Progenitor cell of endocrine pancreas (in vitro differentiated cells): ENCODE data around the gene ZNF784. TPM values are rescaled to one million over a fixed set of nuclear protein-coding genes. Genes with fewer than 3 reads are reported as not detected.
A peak's percentile ranks its signal among the peaks of the same experiment; 100 is the strongest.
"Not testable (repeated sequence)": the region's sequence is repeated elsewhere in the genome, so short reads cannot be mapped to it uniquely, and the experiment has no call there.

ENCODE experiments used
- DNase-seq: peaks from one replicate; pipeline ENCODE4 v3.0.0; 2021; ENCODE audit warnings: low spot score; ENCODE audit not compliant: unreplicated experiment
- H3K27ac Mint-ChIP-seq: 2 replicates; pipeline ENCODE4 v1.8.0; 2021; ENCODE audit warnings: mild to moderate bottlenecking, moderate library complexity, mixed read lengths
- H3K27me3 Mint-ChIP-seq: 2 replicates; pipeline ENCODE4 v1.8.0; 2021; ENCODE audit warnings: mixed read lengths
- H3K36me3 Mint-ChIP-seq: 2 replicates; pipeline ENCODE4 v1.8.0; 2022; ENCODE audit warnings: mixed read lengths; ENCODE audit not compliant: insufficient read depth
- H3K4me1 Mint-ChIP-seq: 2 replicates; pipeline ENCODE4 v1.8.0; 2021; ENCODE audit warnings: low read depth, mixed read lengths
- H3K4me3 Mint-ChIP-seq: 2 replicates; pipeline ENCODE4 v1.8.0; 2021; ENCODE audit warnings: low read depth, mild to moderate bottlenecking, moderate library complexity, mixed read lengths
- H3K9me3 Mint-ChIP-seq: 2 replicates; pipeline ENCODE4 v1.8.0; 2021; ENCODE audit warnings: low read depth, mixed read lengths
- total RNA-seq: library from RNA; stranded (reverse); gene quantifications from 2 replicates; pipeline ENCODE4 v1.2.1, GENCODE V29; 2021
- TF ChIP-seq, protein P1 (sequence below): fragments of 200-600 bp; sonication (generic); IDR thresholded peaks from one replicate; pipeline ENCODE4 v1.5.0; 2021; ENCODE audit warnings: antibody characterized with exemption, mild to moderate bottlenecking; ENCODE audit not compliant: unreplicated experiment

ZNF784 gene
- total RNA-seq, 1 donor from 2014 or later, result 15.3 TPM

DNA sequence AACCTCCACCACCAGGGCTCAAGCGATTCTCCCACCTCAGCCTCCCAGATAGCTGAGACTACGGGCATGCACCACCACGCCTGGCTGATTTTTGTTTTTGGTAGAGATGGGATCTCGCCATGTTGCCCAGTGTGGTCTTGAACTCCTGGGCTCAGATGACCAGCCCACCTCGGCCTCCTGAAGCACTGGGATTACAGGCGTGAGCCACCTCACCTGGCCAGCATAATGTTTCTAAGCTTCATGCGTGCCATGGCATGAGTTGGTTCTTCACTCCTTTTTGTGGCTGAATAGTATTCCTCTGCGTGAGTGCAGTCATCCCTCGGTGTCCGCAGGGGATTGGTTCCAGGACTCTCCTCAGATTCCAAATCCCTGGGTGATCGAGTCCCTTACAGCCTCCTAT is 39.5 kb downstream of the ZNF784 start:
- peaks cover under 1% of the 10 kb centered on the region for H3K36me3 Mint-ChIP-seq
- no peak overlapping the region for H3K4me3 Mint-ChIP-seq
- peaks cover 28% of the 10 kb centered on the region for H3K4me1 Mint-ChIP-seq
- H3K27ac Mint-ChIP-seq, result peak overlapping the region; percentile 84
- no peaks in the 10 kb centered on the region for H3K9me3 Mint-ChIP-seq
- no peaks in the 10 kb centered on the region for H3K27me3 Mint-ChIP-seq
- DNase-seq, result no peak
- TF ChIP-seq, protein P1, sequence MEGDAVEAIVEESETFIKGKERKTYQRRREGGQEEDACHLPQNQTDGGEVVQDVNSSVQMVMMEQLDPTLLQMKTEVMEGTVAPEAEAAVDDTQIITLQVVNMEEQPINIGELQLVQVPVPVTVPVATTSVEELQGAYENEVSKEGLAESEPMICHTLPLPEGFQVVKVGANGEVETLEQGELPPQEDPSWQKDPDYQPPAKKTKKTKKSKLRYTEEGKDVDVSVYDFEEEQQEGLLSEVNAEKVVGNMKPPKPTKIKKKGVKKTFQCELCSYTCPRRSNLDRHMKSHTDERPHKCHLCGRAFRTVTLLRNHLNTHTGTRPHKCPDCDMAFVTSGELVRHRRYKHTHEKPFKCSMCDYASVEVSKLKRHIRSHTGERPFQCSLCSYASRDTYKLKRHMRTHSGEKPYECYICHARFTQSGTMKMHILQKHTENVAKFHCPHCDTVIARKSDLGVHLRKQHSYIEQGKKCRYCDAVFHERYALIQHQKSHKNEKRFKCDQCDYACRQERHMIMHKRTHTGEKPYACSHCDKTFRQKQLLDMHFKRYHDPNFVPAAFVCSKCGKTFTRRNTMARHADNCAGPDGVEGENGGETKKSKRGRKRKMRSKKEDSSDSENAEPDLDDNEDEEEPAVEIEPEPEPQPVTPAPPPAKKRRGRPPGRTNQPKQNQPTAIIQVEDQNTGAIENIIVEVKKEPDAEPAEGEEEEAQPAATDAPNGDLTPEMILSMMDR, result no peak

DNA sequence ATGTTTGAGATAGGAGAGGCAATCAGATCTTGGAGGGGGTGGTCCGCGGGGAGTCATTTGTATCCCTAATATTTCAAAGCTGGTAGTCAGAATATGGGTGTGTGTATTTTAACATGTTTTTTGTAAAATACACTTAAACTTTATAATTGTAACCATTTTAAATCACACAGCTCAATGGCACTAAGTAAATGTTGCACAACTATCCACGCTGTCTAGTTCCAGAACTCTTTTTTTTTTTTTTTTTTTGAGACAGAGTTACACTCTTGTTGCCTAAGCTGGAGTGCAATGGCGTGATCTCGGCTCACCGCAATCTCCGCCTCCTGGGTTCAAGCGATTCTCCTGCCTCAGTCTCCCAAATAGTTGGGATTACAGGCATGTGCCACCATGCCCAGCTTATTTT is 40.5 kb downstream of the ZNF784 start:
- H3K27ac Mint-ChIP-seq, H3K36me3 Mint-ChIP-seq, H3K27me3 Mint-ChIP-seq, H3K9me3 Mint-ChIP-seq, DNase-seq, H3K4me3 Mint-ChIP-seq: not testable (repeated sequence)
- peaks cover 28% of the 10 kb centered on the region for H3K4me1 Mint-ChIP-seq

DNA sequence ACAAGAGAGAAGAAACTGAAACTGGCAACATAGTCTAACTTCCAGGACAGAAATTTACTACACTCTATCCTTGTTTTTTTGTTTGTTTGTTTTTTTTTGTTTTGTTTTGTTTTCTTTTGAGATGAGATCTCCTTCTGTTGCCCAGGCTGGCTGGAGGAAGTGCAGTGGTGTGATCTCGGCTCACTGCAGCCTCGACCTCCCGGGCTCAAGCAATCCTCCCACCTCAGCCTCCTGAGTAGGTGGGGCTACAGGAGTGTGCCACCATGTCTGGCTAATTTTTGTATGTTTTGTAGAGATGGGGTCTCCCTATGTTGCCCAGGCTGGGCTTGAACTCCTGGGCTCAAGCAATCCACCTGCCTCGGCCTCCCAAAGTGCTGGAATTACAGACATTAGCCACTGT is 42.1 kb downstream of the ZNF784 start:
- not testable (repeated sequence) for H3K36me3 Mint-ChIP-seq, DNase-seq, H3K9me3 Mint-ChIP-seq, H3K27me3 Mint-ChIP-seq
- Mint-ChIP-seq H3K27ac (peak overlapping the region; percentile 94), H3K4me1 (peaks cover 28% of the 10 kb centered on the region), H3K4me3 (peak overlapping the region; percentile 92)

DNA sequence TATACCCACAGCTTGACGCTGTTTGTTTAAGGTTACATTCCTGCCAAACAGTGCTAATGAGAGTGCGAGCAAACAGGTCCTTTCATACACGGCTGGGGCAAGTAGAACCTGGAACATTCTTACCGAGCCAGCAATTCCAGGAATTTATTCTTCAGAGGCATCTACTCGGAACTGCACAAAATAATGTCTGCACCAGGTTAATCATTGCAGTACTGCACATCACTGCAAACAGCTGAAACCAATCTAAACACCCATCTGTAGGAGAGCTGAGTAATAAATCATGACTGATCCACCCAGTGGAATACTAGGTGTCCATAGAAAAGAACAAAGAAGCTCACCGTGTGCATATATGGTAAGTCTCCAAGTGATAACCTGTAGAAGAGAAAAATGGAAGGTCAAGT is 42.5 kb downstream of the ZNF784 start:
- DNase-seq, result no peak
- TF ChIP-seq, protein P1, result no peak
- Mint-ChIP-seq H3K4me1 (peaks cover 28% of the 10 kb centered on the region), H3K27ac (peak overlapping the region; percentile 94), H3K4me3 (peak overlapping the region; percentile 92), H3K9me3 (no peaks in the 10 kb centered on the region), H3K27me3 (no peaks in the 10 kb centered on the region), H3K36me3 (peaks cover 10% of the 10 kb centered on the region)

DNA sequence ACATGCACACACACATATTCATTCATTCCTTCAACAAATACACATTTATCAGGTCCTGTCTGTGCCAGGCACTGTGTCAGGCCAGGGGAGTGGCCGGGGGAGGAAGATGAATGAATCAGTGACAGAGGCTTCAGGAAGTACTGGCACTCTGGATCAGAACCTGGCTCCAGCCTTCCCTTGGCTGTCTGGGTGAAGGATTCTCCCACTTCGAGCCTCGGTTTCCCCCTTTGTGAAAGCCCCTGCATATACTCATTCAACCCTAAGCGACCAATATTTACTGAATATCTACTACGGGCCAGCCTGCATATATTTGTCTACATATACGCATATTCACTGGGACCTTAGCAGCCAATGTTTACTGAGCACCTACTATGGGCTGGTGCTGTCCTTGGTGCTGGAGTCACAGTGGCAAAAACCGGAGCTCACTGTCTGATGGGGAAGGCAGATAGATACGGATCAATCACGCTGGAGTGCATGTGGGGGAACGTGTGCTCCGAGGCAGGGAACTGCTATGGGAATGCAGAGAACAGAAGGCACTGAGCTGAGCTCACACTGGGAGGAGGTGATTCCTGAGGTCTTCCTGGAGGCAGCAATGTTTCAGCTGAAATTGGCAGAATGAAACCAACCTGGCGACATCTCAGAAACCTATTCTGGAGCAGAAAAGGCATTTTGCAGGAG is 43.1 kb downstream of the ZNF784 start:
- DNase-seq, result no peak
- Mint-ChIP-seq H3K4me1 (peaks cover 29% of the 10 kb centered on the region), H3K36me3 (peaks cover 12% of the 10 kb centered on the region), H3K27ac (peak overlapping the region; percentile 94), H3K9me3 (no peaks in the 10 kb centered on the region), H3K27me3 (no peaks in the 10 kb centered on the region), H3K4me3 (peak overlapping the region; percentile 92)
- TF ChIP-seq, protein P1, result no peak

DNA sequence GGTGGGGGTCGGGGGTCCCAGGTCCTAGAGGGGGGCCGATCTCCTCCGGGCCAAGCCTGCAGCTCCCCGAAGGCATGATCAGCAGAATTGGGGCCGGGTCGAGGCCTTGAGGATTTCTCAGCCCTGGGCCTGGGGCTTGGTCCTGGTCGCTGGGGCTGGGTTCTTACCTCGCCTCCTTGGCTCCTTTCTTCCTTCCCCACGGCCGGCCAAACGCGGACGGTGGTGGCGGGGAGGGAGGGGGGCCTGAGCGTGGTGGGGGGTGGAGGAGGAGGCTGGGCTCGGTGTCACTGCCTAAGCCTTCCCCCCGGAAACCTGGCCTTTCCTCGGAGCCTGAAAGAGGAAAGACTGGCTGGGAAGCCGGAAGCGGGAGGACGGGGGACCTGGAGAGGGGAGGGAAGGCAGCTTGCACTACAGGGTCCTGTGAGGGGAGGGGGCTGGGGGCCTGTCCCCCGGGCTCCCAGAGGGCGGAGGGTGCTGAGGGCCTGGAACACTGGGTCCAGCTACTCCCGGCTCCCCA is 43.7 kb downstream of the ZNF784 start, which contains the start of gene ZNF579:
TSS of gene ZNF579 (minus strand) at position 221 of the 517 bp plus-strand sequence. CDS start 1,209 bp downstream, outside the sequence.
- peaks cover 17% of the 10 kb centered on the region for H3K36me3 Mint-ChIP-seq
- peak within 1 kb of the TSS; percentile 94 for H3K27ac Mint-ChIP-seq
- TF ChIP-seq, protein P1, result no peak
- peak; percentile 77 for DNase-seq
- peaks cover 25% of the 10 kb centered on the region for H3K4me1 Mint-ChIP-seq
- no peaks in the 10 kb centered on the region for H3K27me3 Mint-ChIP-seq
- H3K4me3 Mint-ChIP-seq, result peak within 1 kb of the TSS; percentile 92
- H3K9me3 Mint-ChIP-seq, result no peaks in the 10 kb centered on the region
